ENCODE data around the gene OR2V2.

Gene OR2V2

GRCh38 chr5:181134259-181134658 is 13.1 kb upstream of the OR2V2 start:
- no peaks in the 10 kb centered on the region for H3K4me1 ChIP-seq
- H3K4me3 ChIP-seq (ENCODE audit: low read depth, low read length): no peak overlapping the region
- TF ChIP-seq, protein P1, sequence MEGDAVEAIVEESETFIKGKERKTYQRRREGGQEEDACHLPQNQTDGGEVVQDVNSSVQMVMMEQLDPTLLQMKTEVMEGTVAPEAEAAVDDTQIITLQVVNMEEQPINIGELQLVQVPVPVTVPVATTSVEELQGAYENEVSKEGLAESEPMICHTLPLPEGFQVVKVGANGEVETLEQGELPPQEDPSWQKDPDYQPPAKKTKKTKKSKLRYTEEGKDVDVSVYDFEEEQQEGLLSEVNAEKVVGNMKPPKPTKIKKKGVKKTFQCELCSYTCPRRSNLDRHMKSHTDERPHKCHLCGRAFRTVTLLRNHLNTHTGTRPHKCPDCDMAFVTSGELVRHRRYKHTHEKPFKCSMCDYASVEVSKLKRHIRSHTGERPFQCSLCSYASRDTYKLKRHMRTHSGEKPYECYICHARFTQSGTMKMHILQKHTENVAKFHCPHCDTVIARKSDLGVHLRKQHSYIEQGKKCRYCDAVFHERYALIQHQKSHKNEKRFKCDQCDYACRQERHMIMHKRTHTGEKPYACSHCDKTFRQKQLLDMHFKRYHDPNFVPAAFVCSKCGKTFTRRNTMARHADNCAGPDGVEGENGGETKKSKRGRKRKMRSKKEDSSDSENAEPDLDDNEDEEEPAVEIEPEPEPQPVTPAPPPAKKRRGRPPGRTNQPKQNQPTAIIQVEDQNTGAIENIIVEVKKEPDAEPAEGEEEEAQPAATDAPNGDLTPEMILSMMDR (IDR thresholded peaks at IDR 0.05; ENCODE audit: low read depth, low read length): no peak
- no peak for DNase-seq
- H3K9me3 ChIP-seq: no peaks in the 10 kb centered on the region
- H3K36me3 ChIP-seq: no peaks in the 10 kb centered on the region
- peaks cover 24% of the 10 kb centered on the region for H3K27me3 ChIP-seq

GRCh38 chr5:181136361-181136955 is 10.9 kb upstream of the OR2V2 start:
- no peaks in the 10 kb centered on the region for H3K36me3 ChIP-seq
- TF ChIP-seq, protein P1 (IDR thresholded peaks at IDR 0.05; ENCODE audit: low read depth, low read length): no peak
- peaks cover 15% of the 10 kb centered on the region for H3K27me3 ChIP-seq
- H3K9me3 ChIP-seq: no peaks in the 10 kb centered on the region
- DNase-seq: no peak
- no peak overlapping the region for H3K4me3 ChIP-seq (ENCODE audit: low read depth, low read length)
- H3K4me1 ChIP-seq: no peaks in the 10 kb centered on the region

DNA sequence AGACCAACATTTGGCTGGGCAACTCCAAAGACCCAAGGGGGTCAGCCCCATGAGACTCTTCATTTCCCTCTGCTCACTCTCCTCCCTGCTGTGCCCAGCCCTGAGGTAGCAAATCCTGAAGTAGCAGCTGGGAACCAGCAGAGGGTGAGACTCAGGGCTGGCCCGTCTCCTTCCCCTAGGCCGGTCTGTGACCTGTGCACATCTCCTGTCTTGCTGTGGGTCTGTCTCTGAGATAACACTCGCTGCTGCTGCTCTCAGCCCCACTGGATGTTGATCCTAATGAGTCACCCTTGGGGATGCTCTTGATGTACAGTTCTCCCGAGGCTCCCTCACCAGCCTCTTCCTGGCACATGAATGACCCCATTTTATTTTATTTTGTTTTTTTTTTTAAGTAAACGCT is 9.1 kb upstream of the OR2V2 start:
- DNase-seq: no peak
- no peak overlapping the region for H3K4me3 ChIP-seq (ENCODE audit: low read depth, low read length)
- no peaks in the 10 kb centered on the region for H3K4me1 ChIP-seq
- no peaks in the 10 kb centered on the region for H3K36me3 ChIP-seq
- H3K9me3 ChIP-seq: no peaks in the 10 kb centered on the region
- TF ChIP-seq, protein P1 (IDR thresholded peaks at IDR 0.05; ENCODE audit: low read depth, low read length): no peak
- H3K27me3 ChIP-seq: peaks cover 7% of the 10 kb centered on the region; the same call in 1 of the 2 replicates

- Histone ChIP-seq H3K4me1 (no peaks in the 10 kb centered on the region), H3K36me3 (no peaks in the 10 kb centered on the region), H3K27me3 (peaks cover 7% of the 10 kb centered on the region; the same call in 1 of the 2 replicates), H3K4me3 (ENCODE audit: low read depth, low read length) (no peak overlapping the region), H3K9me3 (no peaks in the 10 kb centered on the region)
- TF ChIP-seq, protein P1 (IDR thresholded peaks at IDR 0.05; ENCODE audit: low read depth, low read length): no peak
- no peak for DNase-seq
Measured at GRCh38 chr5:181140766-181141165, 6.6 kb upstream of the OR2V2 start.

DNA sequence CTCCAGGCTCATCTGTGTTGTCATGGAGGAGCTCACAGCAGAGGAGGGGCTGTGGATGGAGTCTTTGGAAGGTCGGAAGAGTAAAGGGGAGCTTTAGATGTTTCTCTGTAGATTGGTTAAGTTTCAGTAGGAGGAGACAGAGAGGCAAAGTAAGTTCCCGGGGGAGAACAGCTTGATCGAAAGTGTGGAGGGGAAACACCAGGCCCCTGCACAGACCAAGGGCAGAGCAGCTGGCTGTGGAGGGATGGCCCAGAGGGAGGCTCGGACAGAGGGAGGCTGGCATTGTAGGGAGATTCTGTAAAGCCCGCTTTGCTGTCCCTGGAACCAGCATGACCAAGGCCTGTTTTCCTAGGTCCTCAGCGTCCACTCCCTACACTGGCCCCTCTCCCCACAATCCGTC is 5.3 kb upstream of the OR2V2 start:
- no peak overlapping the region for H3K4me3 ChIP-seq (ENCODE audit: low read depth, low read length)
- DNase-seq: no peak
- no peaks in the 10 kb centered on the region for H3K4me1 ChIP-seq
- H3K9me3 ChIP-seq: no peaks in the 10 kb centered on the region
- TF ChIP-seq, protein P1 (IDR thresholded peaks at IDR 0.05; ENCODE audit: low read depth, low read length): no peak
- H3K36me3 ChIP-seq: no peaks in the 10 kb centered on the region
- H3K27me3 ChIP-seq: peaks cover 7% of the 10 kb centered on the region; the same call in 1 of the 2 replicates

- TF ChIP-seq, protein P1 (IDR thresholded peaks at IDR 0.05; ENCODE audit: low read depth, low read length): no peak
- peaks cover 7% of the 10 kb centered on the region; the same call in 1 of the 2 replicates for H3K27me3 ChIP-seq
- H3K4me1 ChIP-seq: no peaks in the 10 kb centered on the region
- no peak overlapping the region for H3K4me3 ChIP-seq (ENCODE audit: low read depth, low read length)
- DNase-seq: no peak
- no peaks in the 10 kb centered on the region for H3K9me3 ChIP-seq
- no peaks in the 10 kb centered on the region for H3K36me3 ChIP-seq
Measured at GRCh38 chr5:181145133-181145532, 2.3 kb upstream of the OR2V2 start.

Data from BE2C (cell line).